ENCODE results near the gene KRR1. TPM values are rescaled to one million over a fixed set of nuclear protein-coding genes. Genes with fewer than 3 reads are reported as not detected.

The KRR1 gene
- total RNA-seq, 1 donor from 2014 or later: 37.5 TPM

DNA sequence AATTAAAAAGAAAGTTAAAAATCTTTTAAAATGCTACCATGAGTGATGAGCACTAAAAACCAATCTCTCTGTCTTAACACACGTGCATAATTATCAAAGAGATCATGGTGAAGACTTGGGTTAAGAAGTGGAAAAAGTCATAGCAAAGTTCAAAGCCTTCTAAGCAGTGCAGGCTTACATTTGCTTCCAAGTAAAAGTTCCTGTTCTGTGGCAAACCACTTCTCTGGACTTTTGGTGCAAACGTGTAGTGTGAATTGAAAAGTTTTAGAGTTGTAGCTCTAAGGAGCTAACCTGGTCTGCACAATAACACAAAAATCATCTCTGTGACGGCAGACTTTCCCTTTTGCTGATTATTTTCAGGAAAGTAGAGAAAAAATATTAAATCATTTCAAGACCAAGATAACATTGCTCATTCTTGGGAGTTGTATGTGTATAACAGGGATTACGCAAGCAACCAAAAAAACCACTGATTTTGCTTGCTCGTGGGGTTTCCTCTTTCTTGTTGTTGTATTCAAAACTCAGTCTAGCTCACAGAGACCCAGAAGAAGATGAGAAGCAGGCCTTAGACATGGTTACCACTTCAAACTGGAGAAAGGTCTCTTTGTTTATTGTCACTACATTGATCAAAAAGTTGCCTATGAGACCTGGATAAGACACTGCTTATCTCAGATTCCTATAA lies 33.2 kb downstream of the KRR1 start:
- peaks cover 38% of the 10 kb centered on the region for H3K4me1 Mint-ChIP-seq (ENCODE audit: low read depth)
- no peaks in the 10 kb centered on the region for H3K36me3 Mint-ChIP-seq (ENCODE audit: low read depth)
- H3K4me3 Mint-ChIP-seq (ENCODE audit: unreplicated experiment): no peak overlapping the region
- H3K9me3 Mint-ChIP-seq (ENCODE audit: low read depth): no peaks in the 10 kb centered on the region
- no peak overlapping the region for H3K27ac Mint-ChIP-seq (ENCODE audit: unreplicated experiment)
- TF ChIP-seq, protein P1, sequence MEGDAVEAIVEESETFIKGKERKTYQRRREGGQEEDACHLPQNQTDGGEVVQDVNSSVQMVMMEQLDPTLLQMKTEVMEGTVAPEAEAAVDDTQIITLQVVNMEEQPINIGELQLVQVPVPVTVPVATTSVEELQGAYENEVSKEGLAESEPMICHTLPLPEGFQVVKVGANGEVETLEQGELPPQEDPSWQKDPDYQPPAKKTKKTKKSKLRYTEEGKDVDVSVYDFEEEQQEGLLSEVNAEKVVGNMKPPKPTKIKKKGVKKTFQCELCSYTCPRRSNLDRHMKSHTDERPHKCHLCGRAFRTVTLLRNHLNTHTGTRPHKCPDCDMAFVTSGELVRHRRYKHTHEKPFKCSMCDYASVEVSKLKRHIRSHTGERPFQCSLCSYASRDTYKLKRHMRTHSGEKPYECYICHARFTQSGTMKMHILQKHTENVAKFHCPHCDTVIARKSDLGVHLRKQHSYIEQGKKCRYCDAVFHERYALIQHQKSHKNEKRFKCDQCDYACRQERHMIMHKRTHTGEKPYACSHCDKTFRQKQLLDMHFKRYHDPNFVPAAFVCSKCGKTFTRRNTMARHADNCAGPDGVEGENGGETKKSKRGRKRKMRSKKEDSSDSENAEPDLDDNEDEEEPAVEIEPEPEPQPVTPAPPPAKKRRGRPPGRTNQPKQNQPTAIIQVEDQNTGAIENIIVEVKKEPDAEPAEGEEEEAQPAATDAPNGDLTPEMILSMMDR (IDR thresholded peaks at IDR 0.05): no peak
- no peak for DNase-seq (ENCODE audit: low spot score)
- no peaks in the 10 kb centered on the region for H3K27me3 Mint-ChIP-seq (ENCODE audit: low read depth)

DNA sequence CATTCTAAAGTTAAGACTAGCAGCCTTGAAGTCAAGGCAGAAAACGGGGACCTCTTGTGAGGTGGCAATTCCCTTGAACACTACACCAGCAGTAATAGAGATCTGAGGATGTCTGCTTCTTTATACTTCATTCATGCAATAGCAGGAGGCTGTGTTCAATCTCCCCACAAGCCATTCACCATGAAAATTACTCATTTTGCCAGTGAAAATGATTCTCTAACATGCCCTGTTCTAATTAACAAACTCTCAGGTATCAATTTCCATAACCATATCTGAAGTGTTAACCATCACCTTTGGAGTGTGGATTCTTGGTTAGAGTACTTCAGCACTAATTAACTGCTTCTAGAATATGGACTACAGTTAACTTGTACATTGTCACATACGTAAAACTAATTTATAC lies 34.3 kb downstream of the KRR1 start:
- Mint-ChIP-seq H3K9me3 (ENCODE audit: low read depth) (no peaks in the 10 kb centered on the region), H3K4me3 (ENCODE audit: unreplicated experiment) (no peak overlapping the region), H3K27me3 (ENCODE audit: low read depth) (no peaks in the 10 kb centered on the region), H3K27ac (ENCODE audit: unreplicated experiment) (no peak overlapping the region), H3K4me1 (ENCODE audit: low read depth) (peaks cover 31% of the 10 kb centered on the region), H3K36me3 (ENCODE audit: low read depth) (no peaks in the 10 kb centered on the region)
- TF ChIP-seq, protein P1 (IDR thresholded peaks at IDR 0.05): no peak
- no peak for DNase-seq (ENCODE audit: low spot score)

DNA sequence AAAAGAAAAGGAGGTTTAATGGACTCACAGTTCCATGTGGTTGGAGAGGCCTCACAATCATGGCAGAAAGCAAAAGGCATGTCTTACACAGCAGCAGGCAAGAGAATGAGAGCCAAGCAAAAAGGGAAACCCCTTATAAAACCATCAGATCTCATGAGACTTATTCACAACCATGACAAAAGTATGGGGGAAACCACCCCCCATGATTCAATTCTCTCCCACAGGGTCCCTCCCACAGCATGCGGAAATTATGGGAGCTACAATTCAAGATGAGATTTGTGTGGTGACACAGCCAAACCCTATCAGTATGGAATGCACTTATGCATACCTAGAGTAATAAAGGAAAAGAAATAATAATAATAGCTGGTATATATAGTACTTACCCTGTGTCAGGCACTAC lies 35.3 kb downstream of the KRR1 start:
- Mint-ChIP-seq H3K9me3 (ENCODE audit: low read depth) (no peaks in the 10 kb centered on the region), H3K4me1 (ENCODE audit: low read depth) (peaks cover 20% of the 10 kb centered on the region), H3K4me3 (ENCODE audit: unreplicated experiment) (no peak overlapping the region), H3K36me3 (ENCODE audit: low read depth) (no peaks in the 10 kb centered on the region), H3K27ac (ENCODE audit: unreplicated experiment) (no peak overlapping the region), H3K27me3 (ENCODE audit: low read depth) (no peaks in the 10 kb centered on the region)
- no peak for DNase-seq (ENCODE audit: low spot score)
- TF ChIP-seq, protein P1 (IDR thresholded peaks at IDR 0.05): no peak

DNA sequence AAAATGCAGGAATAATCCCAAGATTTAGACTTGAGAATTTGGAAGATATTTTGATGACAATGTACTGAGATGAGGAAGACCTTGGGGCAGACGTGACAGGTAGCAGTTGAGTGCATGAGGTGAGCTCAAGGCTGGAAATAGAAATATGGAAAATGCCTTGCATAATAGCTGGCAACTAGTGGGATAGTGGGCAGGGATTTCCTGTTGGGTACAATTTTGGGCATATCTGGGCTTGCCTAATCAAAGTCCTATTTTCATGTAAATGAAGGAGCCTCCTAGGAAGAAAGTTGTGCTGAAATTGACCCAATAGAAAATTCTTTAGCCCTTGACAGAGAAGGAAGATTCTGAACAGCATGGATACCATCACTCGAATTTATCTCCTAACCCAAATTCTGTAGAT lies 37.3 kb downstream of the KRR1 start:
- TF ChIP-seq, protein P1 (IDR thresholded peaks at IDR 0.05): no peak
- Mint-ChIP-seq H3K36me3 (ENCODE audit: low read depth) (no peaks in the 10 kb centered on the region), H3K4me1 (ENCODE audit: low read depth) (peaks cover 4% of the 10 kb centered on the region), H3K9me3 (ENCODE audit: low read depth) (no peaks in the 10 kb centered on the region), H3K27ac (ENCODE audit: unreplicated experiment) (no peak overlapping the region), H3K4me3 (ENCODE audit: unreplicated experiment) (no peak overlapping the region), H3K27me3 (ENCODE audit: low read depth) (no peaks in the 10 kb centered on the region)
- no peak for DNase-seq (ENCODE audit: low spot score)

DNA sequence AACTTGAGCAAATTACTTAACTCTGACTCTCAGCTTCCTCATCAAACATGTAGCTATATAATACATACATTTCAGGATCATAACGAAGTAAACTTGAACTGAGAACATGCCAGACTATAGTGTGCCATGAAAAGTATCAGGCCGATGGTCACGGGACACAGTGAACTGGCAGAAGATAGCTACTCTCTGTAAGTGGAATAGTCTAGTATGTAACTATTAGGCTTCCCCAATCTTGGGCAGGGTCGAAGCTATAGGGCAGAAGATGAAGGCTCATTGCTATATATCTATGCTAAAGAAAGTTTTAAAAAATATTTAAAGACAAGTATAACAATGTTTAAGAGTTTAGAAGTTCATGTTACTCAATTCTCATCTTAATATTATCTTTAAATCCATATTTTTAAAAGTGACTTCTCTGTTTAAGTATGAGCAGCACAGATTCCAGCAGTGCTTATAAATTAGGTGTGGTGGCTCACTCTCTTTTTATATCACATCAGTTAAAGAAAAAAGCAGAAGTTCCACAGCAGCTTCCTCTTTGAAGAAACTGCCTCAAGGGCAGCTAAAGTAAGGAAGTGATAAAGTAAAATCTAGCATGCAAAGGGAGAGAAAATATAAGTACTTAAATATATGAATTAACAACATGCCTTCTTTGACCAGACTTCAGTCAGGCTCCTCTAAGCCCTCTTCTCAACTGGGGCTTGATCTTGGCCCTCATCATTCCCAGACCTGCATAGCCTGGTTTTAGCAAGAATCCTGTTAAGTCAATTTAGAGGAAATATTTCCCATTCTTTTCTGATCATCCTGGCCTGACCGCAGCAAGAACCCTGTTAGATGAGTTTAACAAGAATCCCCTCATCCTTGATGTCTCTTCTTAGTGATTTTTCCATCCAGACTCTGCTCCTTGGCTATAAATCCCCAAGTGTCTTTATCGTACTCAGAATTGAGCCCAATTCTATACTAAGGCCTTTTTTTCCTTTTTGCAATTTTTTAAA lies 39.2 kb downstream of the KRR1 start:
- H3K27ac Mint-ChIP-seq (ENCODE audit: unreplicated experiment): no peak overlapping the region
- DNase-seq (ENCODE audit: low spot score): no peak
- TF ChIP-seq, protein P1 (IDR thresholded peaks at IDR 0.05): no peak
- H3K4me3 Mint-ChIP-seq (ENCODE audit: unreplicated experiment): no peak overlapping the region
- no peaks in the 10 kb centered on the region for H3K27me3 Mint-ChIP-seq (ENCODE audit: low read depth)
- H3K4me1 Mint-ChIP-seq (ENCODE audit: low read depth): peaks cover 4% of the 10 kb centered on the region
- H3K36me3 Mint-ChIP-seq (ENCODE audit: low read depth): no peaks in the 10 kb centered on the region
- H3K9me3 Mint-ChIP-seq (ENCODE audit: low read depth): no peaks in the 10 kb centered on the region
